OCI-LY7 (cell line): ENCODE measurements around the gene ADRA1B. TPM values are rescaled to one million over a fixed set of nuclear protein-coding genes. Genes with fewer than 3 reads are reported as not detected.

Experiments
- BruUV-seq: library from RNA; stranded (reverse); fragments of 400-500 nt; replicated peaks from 2 replicates; lab custom pipeline; 2021; lab: Mats Ljungman, UMichigan
- CTCF ChIA-PET: fragments of 300-600 bp; sonication (Branson Sonifier 250); formaldehyde crosslinking; loops from one replicate; lab custom pipeline; 2022; ENCODE audit warnings: antibody characterized with exemption; ENCODE audit not compliant: unreplicated experiment; lab: Charles Lee
- POLR2A ChIA-PET: fragments of 300-600 bp; sonication (Branson Sonifier 250); formaldehyde crosslinking; loops from one replicate; lab custom pipeline; 2022; ENCODE audit warnings: antibody characterized with exemption; lab: Charles Lee
- DNase-seq: peaks from one replicate; pipeline ENCODE4 v3.0.0-alpha.2; 2015; ENCODE audit warnings: low spot score
- H2AFZ ChIP-seq: fragments of 200-600 bp; sonication (generic), shearing (Covaris generic); 2 replicates; pipeline ENCODE4 v1.6.1; 2014; ENCODE audit warnings: mild to moderate bottlenecking, antibody characterized with exemption, low read length, moderate library complexity
- H3K27ac ChIP-seq: fragments of 200-600 bp; sonication (generic); 2 replicates; pipeline ENCODE4 v1.5.1; 2014; ENCODE audit warnings: mixed run types, low read depth, mild to moderate bottlenecking, moderate library complexity, low read length, inconsistent platforms; ENCODE audit not compliant: poor library complexity, severe bottlenecking
- H3K36me3 ChIP-seq: fragments of 200-600 bp; sonication (generic); 2 replicates; pipeline ENCODE4 v1.6.1; 2014; ENCODE audit warnings: mild to moderate bottlenecking, antibody characterized with exemption, low read length, moderate library complexity, mixed read lengths; ENCODE audit not compliant: insufficient read depth
- H3K4me1 ChIP-seq: fragments of 200-600 bp; sonication (generic); 2 replicates; pipeline ENCODE4 v1.5.1; 2014; ENCODE audit warnings: mild to moderate bottlenecking, low read length; ENCODE audit not compliant: insufficient read depth, poor library complexity, severe bottlenecking
- H3K4me2 ChIP-seq: fragments of 200-600 bp; sonication (generic); 2 replicates; pipeline ENCODE4 v1.6.1; 2014; ENCODE audit warnings: mild to moderate bottlenecking, low read length
- H3K4me3 ChIP-seq: fragments of 200-600 bp; sonication (generic); 2 replicates; pipeline ENCODE4 v1.5.1; 2014; ENCODE audit warnings: mild to moderate bottlenecking, low read depth, low read length; ENCODE audit not compliant: poor library complexity, severe bottlenecking
- H3K79me2 ChIP-seq: fragments of 200-600 bp; sonication (generic); 2 replicates; pipeline ENCODE4 v1.6.1; 2016; ENCODE audit warnings: low read depth, mild to moderate bottlenecking, low read length, moderate library complexity, mixed read lengths; ENCODE audit not compliant: insufficient read depth
- H3K9me2 ChIP-seq: fragments of 200-600 bp; sonication (generic); 2 replicates; pipeline ENCODE4 v1.6.1; 2016; ENCODE audit warnings: mild to moderate bottlenecking, low read length, mixed read lengths; ENCODE audit not compliant: insufficient read depth
- H3K9me3 ChIP-seq: fragments of 200-600 bp; sonication (generic); 2 replicates; pipeline ENCODE4 v1.6.1; 2014; ENCODE audit warnings: mild to moderate bottlenecking, mixed run types, low read length, mixed read lengths
- H4K20me1 ChIP-seq: fragments of 200-600 bp; sonication (generic); 2 replicates; pipeline ENCODE4 v1.6.1; 2014; ENCODE audit warnings: mild to moderate bottlenecking, antibody characterized with exemption, low read length, moderate library complexity, mixed read lengths; ENCODE audit not compliant: insufficient read depth
- CTCF ChIP-seq: fragments of 200-600 bp; sonication (generic); conservative IDR thresholded peaks from 2 replicates; pipeline ENCODE4 v1.5.1; 2014; ENCODE audit warnings: mild to moderate bottlenecking, antibody characterized with exemption, low read length, moderate library complexity, mixed read lengths
- EZH2phosphoT487 ChIP-seq: fragments of 200-600 bp; sonication (generic); IDR thresholded peaks from 2 replicates; pipeline ENCODE4 v1.6.1; 2018; ENCODE audit warnings: low read depth, borderline replicate concordance, mild to moderate bottlenecking, mixed run types, antibody characterized with exemption, low read length, moderate library complexity, mixed read lengths
- intact Hi-C: fragments of 100-400 bp; cut with micrococcal nuclease; formaldehyde crosslinking; loops from one replicate; pipeline ENCODE4 v1.10.0; 2022; ENCODE audit not compliant: unreplicated experiment
- total RNA-seq, 2 experiments: library from RNA; depleted of rRNA in 1 of 2; stranded (reverse); fragments of >200 nt in 1 of 2; shearing (Covaris generic) in 1 of 2; gene quantifications; 2 replicates each; pipeline ENCODE4 v1.2.3, GENCODE V29; 2014 to 2022

ADRA1B gene
- total RNA-seq, 2 experiments from 2014 or later = not detected

DNA sequence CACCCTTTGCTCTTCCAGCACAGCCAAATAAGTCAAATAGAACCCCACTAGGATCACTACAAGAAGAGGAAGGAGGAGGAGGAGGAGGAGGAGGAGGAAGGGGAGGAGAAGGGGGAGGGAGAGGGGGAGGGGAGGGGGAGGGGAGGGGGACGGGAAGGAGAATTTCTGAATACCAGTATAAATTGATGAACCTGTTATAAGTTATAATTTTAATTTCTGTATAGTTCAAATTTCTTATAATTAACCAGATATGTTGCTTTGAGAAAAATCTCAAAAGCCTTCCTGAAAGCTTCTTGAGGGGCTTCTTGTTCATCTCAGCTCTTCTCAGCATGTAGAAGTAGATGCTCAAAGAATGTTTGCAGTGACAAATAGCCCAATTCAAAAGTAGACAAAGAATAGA is 15.0 kb upstream of the ADRA1B start:
- no peak overlapping the region for H3K4me2 ChIP-seq
- H3K4me1 ChIP-seq = no peaks in the 10 kb centered on the region
- no peaks in the 10 kb centered on the region for H3K79me2 ChIP-seq
- no peak overlapping the region for H3K27ac ChIP-seq
- ChIA-PET POLR2A (interaction anchor here (0.7 kb wide), 1 partner anchor 40 kb away, joined by 3 read pairs; no protein-coding TSS in a partner anchor), CTCF (no interaction called here)
- no peaks in the 10 kb centered on the region for H3K9me3 ChIP-seq
- no peaks in the 10 kb centered on the region for H3K36me3 ChIP-seq
- no peaks in the 10 kb centered on the region for H4K20me1 ChIP-seq
- no peaks in the 10 kb centered on the region for H3K9me2 ChIP-seq
- TF ChIP-seq EZH2phosphoT487 (no peak), CTCF (no peak)
- no peak overlapping the region for H2AFZ ChIP-seq
- intact Hi-C loops = no loop called here
- DNase-seq = no peak
- no TSS peak for BruUV-seq
- no peak overlapping the region for H3K4me3 ChIP-seq

GRCh38 chr5:159901772-159902171 is 14.5 kb upstream of the ADRA1B start:
- no TSS peak for BruUV-seq
- no peak overlapping the region for H2AFZ ChIP-seq
- H3K9me2 ChIP-seq = no peaks in the 10 kb centered on the region

More at GRCh38 chr5:159901772-159902171, 14.5 kb upstream of the ADRA1B start:
- ChIA-PET CTCF (no interaction called here), POLR2A (interaction anchor here (0.7 kb wide), 1 partner anchor 39 kb away, joined by 3 read pairs; no protein-coding TSS in a partner anchor)
- no peaks in the 10 kb centered on the region for H3K79me2 ChIP-seq
- H3K4me1 ChIP-seq = no peaks in the 10 kb centered on the region
- intact Hi-C loops = no loop called here
- H3K4me2 ChIP-seq = no peak overlapping the region
- no peak overlapping the region for H3K4me3 ChIP-seq
- no peaks in the 10 kb centered on the region for H4K20me1 ChIP-seq
- DNase-seq = no peak
- no peaks in the 10 kb centered on the region for H3K36me3 ChIP-seq
- no peaks in the 10 kb centered on the region for H3K9me3 ChIP-seq
- no peak overlapping the region for H3K27ac ChIP-seq
- TF ChIP-seq CTCF = no peak
- TF ChIP-seq EZH2phosphoT487 = no peak
